Skeletal muscle tissue (tissue), 4 donors: Measurements from ENCODE around the gene CALCOCO2. TPM values are rescaled to one million over a fixed set of nuclear protein-coding genes. Genes with fewer than 3 reads are reported as not detected.
A peak's percentile ranks its signal among the peaks of the same experiment; 100 is the strongest.
"Not testable (repeated sequence)": the region's sequence is repeated elsewhere in the genome, so short reads cannot be mapped to it uniquely, and the experiment has no call there.

Experiments
- H3K27ac ChIP-seq: one replicate; pipeline ENCODE4 v1.7.0; 2013; ENCODE audit warnings: mild to moderate bottlenecking, low read depth, low read length, inconsistent platforms
- H3K27me3 ChIP-seq, 3 donors: one replicate each; pipeline ENCODE4 v1.7.0; 2013; ENCODE audit warnings: low read length in 3 of 3; ENCODE audit not compliant: control insufficient read depth in 3 of 3, insufficient read depth in 3 of 3
- H3K36me3 ChIP-seq, 3 donors: one replicate each; pipeline ENCODE4 v1.7.0; 2013; ENCODE audit warnings: low read length in 3 of 3; ENCODE audit not compliant: control insufficient read depth in 3 of 3, insufficient read depth in 3 of 3
- H3K4me1 ChIP-seq, 3 donors: one replicate each; pipeline ENCODE4 v1.7.0; 2013; ENCODE audit warnings: low read length in 3 of 3, mild to moderate bottlenecking in 3 of 3; ENCODE audit not compliant: control insufficient read depth in 3 of 3, insufficient read depth in 3 of 3
- H3K4me3 ChIP-seq, 3 donors: one replicate each; pipeline ENCODE4 v1.7.0; 2013; ENCODE audit warnings: low read length in 3 of 3
- H3K9ac ChIP-seq, 3 donors: one replicate each; pipeline ENCODE4 v1.7.0; 2013; ENCODE audit warnings: low read length in 3 of 3, mild to moderate bottlenecking in 3 of 3, moderate library complexity in 2 of 3, low read depth in 1 of 3
- H3K9me3 ChIP-seq, 3 donors: one replicate each; pipeline ENCODE4 v1.7.0; 2013; ENCODE audit warnings: low read length in 3 of 3; ENCODE audit not compliant: control insufficient read depth in 3 of 3
- total RNA-seq: library from RNA; depleted of rRNA; stranded (reverse); fragments of >200 nt; gene quantifications from one replicate; pipeline ENCODE4 v1.2.3, GENCODE V29; 2014
- donor health status: Osteomylitis.

The CALCOCO2 gene
- total RNA-seq, 1 donor from 2014 or later = 29.2 TPM

GRCh38 chr17:48819466-48819865, 11.4 kb upstream of the CALCOCO2 start:
- Histone ChIP-seq H3K9ac (no peak overlapping the region), H3K4me1 (peaks cover 0 to 4% (median 0%) of the 10 kb centered on the region in 3 donors), H3K27ac (no peak overlapping the region), H3K27me3 (peaks cover 9 to 36% (median 32%) of the 10 kb centered on the region in 3 donors), H3K9me3 (no peaks in the 10 kb centered on the region), H3K36me3 (no peaks in the 10 kb centered on the region), H3K4me3 (no peak overlapping the region)

- not testable (repeated sequence) for H3K4me3 ChIP-seq, H3K27ac ChIP-seq, H3K4me1 ChIP-seq, H3K36me3 ChIP-seq, H3K9me3 ChIP-seq, H3K9ac ChIP-seq
- H3K27me3 ChIP-seq = peaks cover 9 to 36% (median 32%) of the 10 kb centered on the region in 3 donors
Observed at GRCh38 chr17:48820936-48821335, 9.9 kb upstream of the CALCOCO2 start.

- H3K4me1 ChIP-seq = no peaks in the 10 kb centered on the region
- H3K9me3 ChIP-seq = no peaks in the 10 kb centered on the region
- H3K27ac ChIP-seq = no peak overlapping the region
- no peaks in the 10 kb centered on the region for H3K36me3 ChIP-seq
- H3K4me3 ChIP-seq = no peak overlapping the region
- no peak overlapping the region for H3K9ac ChIP-seq
- no peaks in the 10 kb centered on the region for H3K27me3 ChIP-seq
Observed at GRCh38 chr17:48825446-48826381, 5.1 kb upstream of the CALCOCO2 start.

- H3K36me3 ChIP-seq = peaks cover 0 to 3% (median 3%) of the 10 kb centered on the region in 3 donors
- H3K27me3 ChIP-seq = no peaks in the 10 kb centered on the region
- peaks cover 38 to 46% (median 38%) of the 10 kb centered on the region in 3 donors for H3K4me1 ChIP-seq
- peak overlapping the region; percentile 96 to 99 (median 98) for H3K9ac ChIP-seq
- H3K4me3 ChIP-seq = peak overlapping the region; percentile 95 to 99 (median 96)
- no peaks in the 10 kb centered on the region for H3K9me3 ChIP-seq
- H3K27ac ChIP-seq = peak overlapping the region; percentile 98
Observed at GRCh38 chr17:48831549-48831883, 681 bp downstream of the CALCOCO2 start.

GRCh38 chr17:48834973-48835372, 4.1 kb downstream of the CALCOCO2 start:
- H3K36me3 ChIP-seq = peaks cover 0 to 7% (median 3%) of the 10 kb centered on the region in 3 donors
- no peak overlapping the region for H3K27ac ChIP-seq
- H3K9me3 ChIP-seq = no peaks in the 10 kb centered on the region
- no peak overlapping the region for H3K4me3 ChIP-seq
- no peak overlapping the region for H3K9ac ChIP-seq
- peaks cover 40 to 53% (median 40%) of the 10 kb centered on the region in 3 donors for H3K4me1 ChIP-seq
- no peaks in the 10 kb centered on the region for H3K27me3 ChIP-seq

GRCh38 chr17:48835971-48836370, 5.1 kb downstream of the CALCOCO2 start:
- H3K27ac ChIP-seq = no peak overlapping the region
- H3K9me3 ChIP-seq = no peaks in the 10 kb centered on the region
- no peaks in the 10 kb centered on the region for H3K27me3 ChIP-seq
- H3K4me1 ChIP-seq = peaks cover 47 to 62% (median 50%) of the 10 kb centered on the region in 3 donors
- H3K36me3 ChIP-seq = peaks cover 0 to 7% (median 2%) of the 10 kb centered on the region in 3 donors
- H3K9ac ChIP-seq = no peak overlapping the region
- no peak overlapping the region for H3K4me3 ChIP-seq

- not testable (repeated sequence) for H3K27me3 ChIP-seq, H3K36me3 ChIP-seq, H3K9me3 ChIP-seq, H3K27ac ChIP-seq, H3K4me3 ChIP-seq, H3K9ac ChIP-seq
- peaks cover 44 to 57% (median 49%) of the 10 kb centered on the region in 3 donors for H3K4me1 ChIP-seq
Observed at GRCh38 chr17:48837458-48837857, 6.6 kb downstream of the CALCOCO2 start.

GRCh38 chr17:48840441-48840840, 9.6 kb downstream of the CALCOCO2 start:
- peaks cover 34 to 40% (median 39%) of the 10 kb centered on the region in 3 donors for H3K4me1 ChIP-seq
- no peaks in the 10 kb centered on the region for H3K27me3 ChIP-seq
- H3K9me3 ChIP-seq = no peaks in the 10 kb centered on the region
- no peak overlapping the region for H3K4me3 ChIP-seq
- H3K27ac ChIP-seq = peak overlapping the region; percentile 41
- peaks cover 8 to 24% (median 10%) of the 10 kb centered on the region in 3 donors for H3K36me3 ChIP-seq
- H3K9ac ChIP-seq = peak overlapping the region in 1 of 3 donors; percentile 16

- Histone ChIP-seq H3K4me3 (peak overlapping the region; percentile 9 to 63 (median 45)), H3K27me3 (no peaks in the 10 kb centered on the region), H3K9ac (peak overlapping the region; percentile 4 to 75 (median 36)), H3K27ac (peak overlapping the region; percentile 41), H3K4me1 (peaks cover 29 to 34% (median 33%) of the 10 kb centered on the region in 3 donors), H3K9me3 (no peaks in the 10 kb centered on the region), H3K36me3 (peaks cover 8 to 25% (median 14%) of the 10 kb centered on the region in 3 donors)
Observed at GRCh38 chr17:48841395-48841831, 10.6 kb downstream of the CALCOCO2 start.

GRCh38 chr17:48842746-48843145, 11.9 kb downstream of the CALCOCO2 start:
- Histone ChIP-seq H3K9me3 (no peaks in the 10 kb centered on the region), H3K27ac (peak overlapping the region; percentile 38), H3K27me3 (no peaks in the 10 kb centered on the region), H3K4me3 (no peak overlapping the region), H3K4me1 (peaks cover 28 to 33% (median 30%) of the 10 kb centered on the region in 3 donors), H3K36me3 (peaks cover 8 to 24% (median 20%) of the 10 kb centered on the region in 3 donors), H3K9ac (no peak overlapping the region)
